ENCODE measurements around the gene PCYT1B.

- no peak for TF ChIP-seq EZH2 (IDR thresholded peaks at IDR 0.05; ENCODE audit: insufficient read depth, poor library complexity, severe bottlenecking)
- no peak for TF ChIP-seq EZH2phosphoT487 (IDR thresholded peaks at IDR 0.05; ENCODE audit: insufficient read depth, low read depth)
These were observed 120.5 kb downstream of the PCYT1B start for GRCh38 chrX:24526616-24527015.

All from GM23248 (cell line).